Fibroblast of lung (primary cell): Measurements from ENCODE around the gene ZNF598. TPM values are rescaled to one million over a fixed set of nuclear protein-coding genes. Genes with fewer than 3 reads are reported as not detected.

Source experiments
- DNase-seq, 2 donors: peaks; one replicate each; pipeline versions ENCODE4 v3.0.0 to v3.0.0-alpha.2; 2010; ENCODE audit warnings: low read depth in 2 of 2
- H2AFZ ChIP-seq: 2 replicates; pipeline ENCODE4 v1.5.1; 2012; ENCODE audit warnings: low read length, control low read depth, inconsistent platforms
- H3K27ac ChIP-seq: 2 replicates; pipeline ENCODE4 v1.5.1; 2011; ENCODE audit warnings: low read length, control low read depth; ENCODE audit not compliant: insufficient read depth
- H3K27me3 ChIP-seq: 2 replicates; pipeline ENCODE4 v1.5.1; 2011; ENCODE audit warnings: mild to moderate bottlenecking, low read length; ENCODE audit not compliant: control insufficient read depth, insufficient read depth
- H3K36me3 ChIP-seq: 2 replicates; pipeline ENCODE4 v1.5.1; 2011; ENCODE audit warnings: low read length; ENCODE audit not compliant: control insufficient read depth, insufficient read depth
- H3K4me1 ChIP-seq: 2 replicates; pipeline ENCODE4 v1.5.1; 2011; ENCODE audit warnings: low read length; ENCODE audit not compliant: control insufficient read depth, insufficient read depth; ENCODE audit errors: extremely low read depth
- H3K4me2 ChIP-seq: 2 replicates; pipeline ENCODE4 v1.5.1; 2011; ENCODE audit warnings: low read length, control low read depth; ENCODE audit not compliant: insufficient read depth; ENCODE audit errors: extremely low read depth
- H3K4me3 ChIP-seq, 4 experiments: fragments of 200-600 bp in 1 of 4; sonication (generic) in 1 of 4; replicated peaks in 1 of 4; 2 replicates each; pipeline ENCODE4 v1.5.1; 2011 to 2016; ENCODE audit warnings: low read length in 4 of 4, low read depth in 3 of 4, mild to moderate bottlenecking in 3 of 4, control low read depth in 2 of 4, inconsistent platforms in 1 of 4, mixed read lengths in 1 of 4; ENCODE audit not compliant: insufficient read depth in 1 of 4; ENCODE audit errors: control extremely low read depth in 1 of 4
- H3K79me2 ChIP-seq: 2 replicates; pipeline ENCODE4 v1.5.1; 2012; ENCODE audit warnings: mild to moderate bottlenecking, low read length, inconsistent platforms; ENCODE audit not compliant: control insufficient read depth, insufficient read depth
- H3K9ac ChIP-seq: 2 replicates; pipeline ENCODE4 v1.5.1; 2011; ENCODE audit warnings: mild to moderate bottlenecking, low read length, control low read depth; ENCODE audit not compliant: insufficient read depth
- H3K9me3 ChIP-seq: 2 replicates; pipeline ENCODE4 v1.5.1; 2012; ENCODE audit warnings: low read depth, low read length; ENCODE audit not compliant: control insufficient read depth, insufficient read depth
- H4K20me1 ChIP-seq: 2 replicates; pipeline ENCODE4 v1.5.1; 2011; ENCODE audit warnings: low read length; ENCODE audit not compliant: control insufficient read depth, insufficient read depth; ENCODE audit errors: extremely low read depth
- CTCF ChIP-seq, 2 donors: IDR thresholded peaks in 1 of 2; conservative IDR thresholded peaks in 1 of 2; 1 replicate in 1 of 2; 2 replicates in 1 of 2; pipeline ENCODE4 v1.5.1; 2011 to 2012; ENCODE audit warnings: low read length in 2 of 2, control low read depth in 1 of 2, inconsistent platforms in 1 of 2, low read depth in 1 of 2, mild to moderate bottlenecking in 1 of 2
- EZH2 ChIP-seq: IDR thresholded peaks from 2 replicates; pipeline ENCODE4 v1.5.1; 2012; ENCODE audit warnings: low read length, control low read depth, mild to moderate bottlenecking; ENCODE audit errors: missing control alignments
- polyA plus RNA-seq, 2 donors: library from polyadenylated mRNA; depleted of rRNA in 1 of 2; stranded (reverse) in 1 of 2; unstranded in 1 of 2; fragments of >200 nt; gene quantifications; 2 replicates each; pipeline ENCODE4 v1.2.1, GENCODE V29; 2011 to 2012; ENCODE audit warnings: missing spikeins in 1 of 2
- total RNA-seq: library from RNA; depleted of rRNA; stranded (reverse); fragments of >200 nt; gene quantifications from 2 replicates; pipeline ENCODE4 v1.2.1, GENCODE V29; 2014

ZNF598 gene
- total and polyA plus RNA-seq, 2 donors (not counting 1 experiment from before 2014, with no cell fraction given), result 11.6 to 18.8 TPM

- H3K27me3 ChIP-seq, result no peaks in the 10 kb centered on the region
- H3K4me3 ChIP-seq, result no peak overlapping the region
- peaks cover 4% of the 10 kb centered on the region for H3K36me3 ChIP-seq
- H2AFZ ChIP-seq, result no peak overlapping the region
- no peaks in the 10 kb centered on the region for H4K20me1 ChIP-seq
- peaks cover 3% of the 10 kb centered on the region for H3K4me1 ChIP-seq
- TF ChIP-seq CTCF (conservative IDR thresholded peaks at IDR 0.05 in 1 of 2, IDR thresholded peaks at IDR 0.05 in 1 of 2; ENCODE audit: low read depth in 1 of 2, low read length in 2 of 2) (no peak), EZH2 (no peak)
- H3K27ac ChIP-seq, result no peak overlapping the region
- no peaks in the 10 kb centered on the region for H3K9me3 ChIP-seq
- DNase-seq, result no peak
- H3K79me2 ChIP-seq, result peaks cover 37% of the 10 kb centered on the region
- H3K9ac ChIP-seq, result no peak overlapping the region
- H3K4me2 ChIP-seq, result no peak overlapping the region
Measured at GRCh38 chr16:1968146-1968953, 41.3 kb downstream of the ZNF598 start.

- no peak for TF ChIP-seq EZH2
- TF ChIP-seq CTCF (conservative IDR thresholded peaks at IDR 0.05 in 1 of 2, IDR thresholded peaks at IDR 0.05 in 1 of 2; ENCODE audit: low read depth in 1 of 2, low read length in 2 of 2), result no peak
- Histone ChIP-seq H3K4me2 (peak within 1 kb of the TSS; percentile 100), H3K9ac (peak within 1 kb of the TSS; percentile 98), H3K79me2 (peaks cover 37% of the 10 kb centered on the region), H3K9me3 (no peaks in the 10 kb centered on the region), H3K4me3 (peak within 1 kb of the TSS; percentile 79 to 99 (median 88)), H2AFZ (no peak within 1 kb of the TSS), H3K27me3 (no peaks in the 10 kb centered on the region), H3K36me3 (peaks cover 18% of the 10 kb centered on the region), H3K27ac (peak within 1 kb of the TSS; percentile 96), H4K20me1 (no peaks in the 10 kb centered on the region), H3K4me1 (peaks cover 3% of the 10 kb centered on the region)
- no peak for DNase-seq
Measured at GRCh38 chr16:1966460-1966859, 43.2 kb downstream of the ZNF598 start, which contains the start of gene RNF151. TSS of gene RNF151 (plus strand) at chr16:1966856. CDS start at chr16:1966882, 26 bp downstream.

- peak overlapping the region; percentile 79 to 99 (median 88) for H3K4me3 ChIP-seq
- H3K27me3 ChIP-seq, result no peaks in the 10 kb centered on the region
- no peak overlapping the region for H2AFZ ChIP-seq
- no peaks in the 10 kb centered on the region for H4K20me1 ChIP-seq
- H3K36me3 ChIP-seq, result peaks cover 24% of the 10 kb centered on the region
- TF ChIP-seq CTCF (conservative IDR thresholded peaks at IDR 0.05 in 1 of 2, IDR thresholded peaks at IDR 0.05 in 1 of 2; ENCODE audit: low read depth in 1 of 2, low read length in 2 of 2) (no peak), EZH2 (no peak)
- DNase-seq, result no peak
- peak overlapping the region; percentile 96 for H3K27ac ChIP-seq
- H3K4me2 ChIP-seq, result peak overlapping the region; percentile 100
- H3K9me3 ChIP-seq, result no peaks in the 10 kb centered on the region
- peak overlapping the region; percentile 98 for H3K9ac ChIP-seq
- H3K4me1 ChIP-seq, result peaks cover 7% of the 10 kb centered on the region
- H3K79me2 ChIP-seq, result peaks cover 42% of the 10 kb centered on the region
Measured at GRCh38 chr16:1965396-1966001, 44.1 kb downstream of the ZNF598 start.
